Adrenal gland (tissue), 5 donors: ENCODE results near the gene DYNLL1.

Source experiments
- CTCF ChIP-seq, 6 experiments: fragments of 450-650 bp in 4 of 6; fragments of 200-600 bp in 2 of 6; sonication (generic) in 1 of 6; IDR thresholded peaks; 1 replicate in 5 of 6; 2 replicates in 1 of 6; pipeline versions ENCODE4 v1.5.1 to v1.8.0; 2016 to 2021; ENCODE audit warnings: antibody characterized with exemption in 6 of 6, mild to moderate bottlenecking in 2 of 6, moderate library complexity in 1 of 6
- POLR2A ChIP-seq, 2 donors: fragments of 450-650 bp; IDR thresholded peaks; one replicate each; pipeline ENCODE4 v1.6.1; 2017; ENCODE audit warnings: antibody characterized with exemption in 2 of 2, mild to moderate bottlenecking in 2 of 2, moderate library complexity in 1 of 2
- donor health status: DM: no; HTN: no; CAD: no.

DNA sequence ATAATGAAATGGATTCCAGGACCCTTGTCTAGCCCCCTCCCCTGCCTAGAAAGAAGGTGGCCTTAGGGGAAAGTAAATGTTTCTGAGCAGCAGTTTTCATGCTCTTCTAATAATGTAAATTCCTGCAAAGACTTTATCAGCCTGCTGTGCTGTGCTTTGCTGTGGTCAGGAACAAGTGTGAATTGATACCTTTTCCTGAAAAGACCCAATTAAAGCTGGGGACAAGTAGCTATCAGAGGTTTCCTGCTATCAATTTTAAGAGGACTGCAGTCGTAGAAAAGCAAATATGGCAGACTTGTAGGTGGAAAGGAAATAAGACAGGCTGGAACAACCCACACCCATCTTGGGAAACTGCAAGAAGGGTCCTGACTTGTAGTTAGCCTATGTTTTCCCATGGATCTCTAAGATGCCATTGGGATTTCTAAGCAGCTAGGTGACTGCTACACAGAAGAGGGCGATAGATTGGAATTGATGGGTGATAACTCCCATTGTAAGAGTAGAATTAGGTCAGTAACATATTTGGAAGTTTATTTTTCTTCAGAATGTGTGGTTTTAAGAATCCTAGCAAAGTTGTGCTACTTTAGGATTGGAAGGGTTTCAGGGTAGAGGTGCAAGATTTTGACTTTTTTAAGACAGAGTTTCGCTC, 3.1 kb downstream of the DYNLL1 start:
- no peak for TF ChIP-seq CTCF (IDR thresholded peaks at IDR 0.05)
- TF ChIP-seq POLR2A (IDR thresholded peaks at IDR 0.05): no peak
